Fibroblast of lung (primary cell): Measurements from ENCODE around the gene NGF. TPM values are rescaled to one million over a fixed set of nuclear protein-coding genes. Genes with fewer than 3 reads are reported as not detected.

ENCODE experiments used
- DNase-seq, 2 donors: peaks; one replicate each; pipeline versions ENCODE4 v3.0.0 to v3.0.0-alpha.2; 2010; ENCODE audit warnings: low read depth in 2 of 2
- H2AFZ ChIP-seq: 2 replicates; pipeline ENCODE4 v1.5.1; 2012; ENCODE audit warnings: low read length, control low read depth, inconsistent platforms
- H3K27ac ChIP-seq: 2 replicates; pipeline ENCODE4 v1.5.1; 2011; ENCODE audit warnings: low read length, control low read depth; ENCODE audit not compliant: insufficient read depth
- H3K27me3 ChIP-seq: 2 replicates; pipeline ENCODE4 v1.5.1; 2011; ENCODE audit warnings: mild to moderate bottlenecking, low read length; ENCODE audit not compliant: control insufficient read depth, insufficient read depth
- H3K36me3 ChIP-seq: 2 replicates; pipeline ENCODE4 v1.5.1; 2011; ENCODE audit warnings: low read length; ENCODE audit not compliant: control insufficient read depth, insufficient read depth
- H3K4me1 ChIP-seq: 2 replicates; pipeline ENCODE4 v1.5.1; 2011; ENCODE audit warnings: low read length; ENCODE audit not compliant: control insufficient read depth, insufficient read depth; ENCODE audit errors: extremely low read depth
- H3K4me2 ChIP-seq: 2 replicates; pipeline ENCODE4 v1.5.1; 2011; ENCODE audit warnings: low read length, control low read depth; ENCODE audit not compliant: insufficient read depth; ENCODE audit errors: extremely low read depth
- H3K4me3 ChIP-seq, 4 experiments: fragments of 200-600 bp in 1 of 4; sonication (generic) in 1 of 4; replicated peaks in 1 of 4; 2 replicates each; pipeline ENCODE4 v1.5.1; 2011 to 2016; ENCODE audit warnings: low read length in 4 of 4, low read depth in 3 of 4, mild to moderate bottlenecking in 3 of 4, control low read depth in 2 of 4, inconsistent platforms in 1 of 4, mixed read lengths in 1 of 4; ENCODE audit not compliant: insufficient read depth in 1 of 4; ENCODE audit errors: control extremely low read depth in 1 of 4
- H3K79me2 ChIP-seq: 2 replicates; pipeline ENCODE4 v1.5.1; 2012; ENCODE audit warnings: mild to moderate bottlenecking, low read length, inconsistent platforms; ENCODE audit not compliant: control insufficient read depth, insufficient read depth
- H3K9ac ChIP-seq: 2 replicates; pipeline ENCODE4 v1.5.1; 2011; ENCODE audit warnings: mild to moderate bottlenecking, low read length, control low read depth; ENCODE audit not compliant: insufficient read depth
- H3K9me3 ChIP-seq: 2 replicates; pipeline ENCODE4 v1.5.1; 2012; ENCODE audit warnings: low read depth, low read length; ENCODE audit not compliant: control insufficient read depth, insufficient read depth
- H4K20me1 ChIP-seq: 2 replicates; pipeline ENCODE4 v1.5.1; 2011; ENCODE audit warnings: low read length; ENCODE audit not compliant: control insufficient read depth, insufficient read depth; ENCODE audit errors: extremely low read depth
- EZH2 ChIP-seq: IDR thresholded peaks from 2 replicates; pipeline ENCODE4 v1.5.1; 2012; ENCODE audit warnings: low read length, control low read depth, mild to moderate bottlenecking; ENCODE audit errors: missing control alignments
- polyA plus RNA-seq, 2 donors: library from polyadenylated mRNA; depleted of rRNA in 1 of 2; stranded (reverse) in 1 of 2; unstranded in 1 of 2; fragments of >200 nt; gene quantifications; 2 replicates each; pipeline ENCODE4 v1.2.1, GENCODE V29; 2011 to 2012; ENCODE audit warnings: missing spikeins in 1 of 2
- total RNA-seq: library from RNA; depleted of rRNA; stranded (reverse); fragments of >200 nt; gene quantifications from 2 replicates; pipeline ENCODE4 v1.2.1, GENCODE V29; 2014
- TF ChIP-seq, protein P1 (sequence below), 2 donors: IDR thresholded peaks in 1 of 2; conservative IDR thresholded peaks in 1 of 2; 1 replicate in 1 of 2; 2 replicates in 1 of 2; pipeline ENCODE4 v1.5.1; 2011 to 2012; ENCODE audit warnings: low read length in 2 of 2, control low read depth in 1 of 2, inconsistent platforms in 1 of 2, low read depth in 1 of 2, mild to moderate bottlenecking in 1 of 2

NGF gene
- total and polyA plus RNA-seq, 2 donors (not counting 1 experiment from before 2014, with no cell fraction given), result 4.0 to 17.6 TPM

DNA sequence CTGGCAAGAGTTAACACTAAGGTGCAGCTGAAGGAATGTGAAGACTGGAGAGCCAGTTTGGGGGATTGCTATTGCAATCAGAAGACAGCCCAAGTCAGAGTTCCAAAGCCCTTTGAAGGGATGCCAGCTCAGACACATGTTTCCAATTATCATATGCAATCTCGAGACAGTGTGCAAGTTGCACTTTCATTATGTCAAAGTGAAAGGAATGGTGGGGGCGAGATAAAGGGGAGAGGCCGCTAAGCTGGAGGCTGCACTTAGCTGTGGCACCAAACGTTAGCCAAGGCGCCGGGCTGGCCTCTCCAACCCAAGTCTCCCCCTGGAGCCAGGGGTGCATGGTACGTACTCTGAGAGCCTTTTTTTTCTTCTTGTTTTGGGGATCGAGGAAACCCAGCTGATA is 58.0 kb downstream of the NGF start:
- Histone ChIP-seq H3K4me2 (peak overlapping the region; percentile 56), H3K36me3 (peaks cover 1% of the 10 kb centered on the region), H2AFZ (no peak overlapping the region), H4K20me1 (no peaks in the 10 kb centered on the region), H3K27me3 (no peaks in the 10 kb centered on the region), H3K79me2 (no peaks in the 10 kb centered on the region), H3K9me3 (no peaks in the 10 kb centered on the region), H3K4me1 (peaks cover 16% of the 10 kb centered on the region), H3K27ac (peak overlapping the region; percentile 33), H3K4me3 (peak overlapping the region in 3 of 4 experiments; percentile 25 to 46 (median 29)), H3K9ac (no peak overlapping the region)
- TF ChIP-seq, protein P1, sequence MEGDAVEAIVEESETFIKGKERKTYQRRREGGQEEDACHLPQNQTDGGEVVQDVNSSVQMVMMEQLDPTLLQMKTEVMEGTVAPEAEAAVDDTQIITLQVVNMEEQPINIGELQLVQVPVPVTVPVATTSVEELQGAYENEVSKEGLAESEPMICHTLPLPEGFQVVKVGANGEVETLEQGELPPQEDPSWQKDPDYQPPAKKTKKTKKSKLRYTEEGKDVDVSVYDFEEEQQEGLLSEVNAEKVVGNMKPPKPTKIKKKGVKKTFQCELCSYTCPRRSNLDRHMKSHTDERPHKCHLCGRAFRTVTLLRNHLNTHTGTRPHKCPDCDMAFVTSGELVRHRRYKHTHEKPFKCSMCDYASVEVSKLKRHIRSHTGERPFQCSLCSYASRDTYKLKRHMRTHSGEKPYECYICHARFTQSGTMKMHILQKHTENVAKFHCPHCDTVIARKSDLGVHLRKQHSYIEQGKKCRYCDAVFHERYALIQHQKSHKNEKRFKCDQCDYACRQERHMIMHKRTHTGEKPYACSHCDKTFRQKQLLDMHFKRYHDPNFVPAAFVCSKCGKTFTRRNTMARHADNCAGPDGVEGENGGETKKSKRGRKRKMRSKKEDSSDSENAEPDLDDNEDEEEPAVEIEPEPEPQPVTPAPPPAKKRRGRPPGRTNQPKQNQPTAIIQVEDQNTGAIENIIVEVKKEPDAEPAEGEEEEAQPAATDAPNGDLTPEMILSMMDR (conservative IDR thresholded peaks at IDR 0.05 in 1 of 2, IDR thresholded peaks at IDR 0.05 in 1 of 2; ENCODE audit: low read depth in 1 of 2, low read length in 2 of 2), result no peak
- TF ChIP-seq EZH2, result no peak
- peak; percentile 85 to 88 for DNase-seq

DNA sequence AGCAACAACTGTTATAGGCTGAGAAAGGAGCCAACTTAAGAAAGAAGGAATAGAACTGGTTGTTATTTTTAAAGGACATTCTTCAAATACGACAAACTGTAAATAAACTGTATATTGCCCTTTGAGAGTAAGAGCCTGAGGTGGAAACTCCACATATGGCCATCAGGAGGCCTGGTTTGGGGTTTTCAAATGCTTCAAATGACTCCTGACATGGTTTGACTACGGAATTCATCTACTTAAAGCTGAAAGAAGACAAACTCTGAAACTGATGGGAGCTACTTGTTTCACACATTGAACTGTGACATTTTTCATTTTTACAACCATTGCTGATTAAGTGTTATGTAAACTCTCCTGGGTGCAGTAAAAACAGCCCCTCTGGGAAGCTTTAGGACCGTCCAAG is 59.8 kb downstream of the NGF start:
- Histone ChIP-seq H3K4me1 (peaks cover 10% of the 10 kb centered on the region), H3K4me2 (no peak overlapping the region), H3K36me3 (no peaks in the 10 kb centered on the region), H2AFZ (no peak overlapping the region), H4K20me1 (no peaks in the 10 kb centered on the region), H3K79me2 (no peaks in the 10 kb centered on the region), H3K27me3 (no peaks in the 10 kb centered on the region), H3K9ac (no peak overlapping the region), H3K9me3 (no peaks in the 10 kb centered on the region), H3K4me3 (no peak overlapping the region), H3K27ac (no peak overlapping the region)
- TF ChIP-seq, protein P1 (conservative IDR thresholded peaks at IDR 0.05 in 1 of 2, IDR thresholded peaks at IDR 0.05 in 1 of 2; ENCODE audit: low read depth in 1 of 2, low read length in 2 of 2), result no peak
- TF ChIP-seq EZH2, result no peak
- no peak for DNase-seq

DNA sequence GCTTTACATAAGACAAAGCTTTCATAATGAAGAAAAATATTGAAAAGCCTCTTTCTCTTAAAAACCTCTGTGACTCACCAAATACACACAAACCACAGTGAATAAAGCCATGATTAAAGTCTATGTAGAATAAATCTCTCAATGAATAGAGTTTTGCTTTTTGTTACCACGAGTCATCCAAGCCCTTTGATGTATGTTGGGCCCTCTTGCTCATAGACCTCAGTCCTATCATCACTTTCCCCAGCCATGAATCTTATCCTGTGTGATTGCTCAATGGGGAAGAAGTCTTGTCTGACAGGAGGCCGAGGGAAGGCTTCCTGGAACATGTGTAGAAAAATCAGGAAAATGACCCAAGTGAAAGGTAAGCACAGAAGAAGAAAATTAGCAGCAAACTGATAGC is 60.8 kb downstream of the NGF start:
- TF ChIP-seq EZH2, result no peak
- TF ChIP-seq, protein P1 (conservative IDR thresholded peaks at IDR 0.05 in 1 of 2, IDR thresholded peaks at IDR 0.05 in 1 of 2; ENCODE audit: low read depth in 1 of 2, low read length in 2 of 2), result no peak

More for the DNA sequence above, 60.8 kb downstream of the NGF start:
- H3K4me1 ChIP-seq, result peaks cover 8% of the 10 kb centered on the region
- H3K36me3 ChIP-seq, result no peaks in the 10 kb centered on the region
- H3K4me3 ChIP-seq, result no peak overlapping the region
- H3K9ac ChIP-seq, result no peak overlapping the region
- H4K20me1 ChIP-seq, result no peaks in the 10 kb centered on the region
- H3K9me3 ChIP-seq, result no peaks in the 10 kb centered on the region
- no peaks in the 10 kb centered on the region for H3K79me2 ChIP-seq
- H3K4me2 ChIP-seq, result no peak overlapping the region
- H3K27ac ChIP-seq, result no peak overlapping the region
- H2AFZ ChIP-seq, result no peak overlapping the region
- peak; percentile 53 to 91 for DNase-seq
- H3K27me3 ChIP-seq, result no peaks in the 10 kb centered on the region
